Kidney (tissue), 14 donors: ENCODE measurements around the gene PARG. TPM values are rescaled to one million over a fixed set of nuclear protein-coding genes. Genes with fewer than 3 reads are reported as not detected.
A peak's percentile ranks its signal among the peaks of the same experiment; 100 is the strongest.
"Not testable (repeated sequence)": the region's sequence is repeated elsewhere in the genome, so short reads cannot be mapped to it uniquely, and the experiment has no call there.

Experiments used
- DNase-seq, 5 donors: peaks; one replicate each; pipeline ENCODE4 v3.0.0-alpha.2; 2013 to 2020
- FAIRE-seq: peaks from 2 replicates; lab custom pipeline; 2012; peaks lifted over from hg19 to GRCh38; lab: Jason Lieb, UNC
- H3K27ac ChIP-seq, 2 donors: one replicate each; pipeline ENCODE4 v1.7.0; 2013; ENCODE audit warnings: low read depth in 2 of 2, low read length in 2 of 2, inconsistent platforms in 1 of 2
- H3K27me3 ChIP-seq: one replicate; pipeline ENCODE4 v1.7.1; 2013; ENCODE audit warnings: low read length, inconsistent platforms; ENCODE audit not compliant: control insufficient read depth, insufficient read depth
- H3K36me3 ChIP-seq, 3 donors: one replicate each; pipeline versions ENCODE4 v1.7.0 to v1.7.1; 2013; ENCODE audit warnings: low read length in 3 of 3, control low read depth in 1 of 3, inconsistent platforms in 1 of 3; ENCODE audit not compliant: insufficient read depth in 3 of 3, control insufficient read depth in 2 of 3
- H3K4me1 ChIP-seq, 3 donors: one replicate each; pipeline versions ENCODE4 v1.7.0 to v1.7.1; 2013; ENCODE audit warnings: low read length in 3 of 3, inconsistent platforms in 1 of 3, low read depth in 1 of 3; ENCODE audit not compliant: control insufficient read depth in 2 of 3, insufficient read depth in 2 of 3
- H3K4me3 ChIP-seq, 3 donors: one replicate each; pipeline versions ENCODE4 v1.7.0 to v1.8.1; 2013; ENCODE audit warnings: low read length in 3 of 3, control low read depth in 1 of 3, inconsistent platforms in 1 of 3
- H3K9ac ChIP-seq, 3 donors: one replicate each; pipeline versions ENCODE4 v1.7.0 to v1.7.1; 2013; ENCODE audit warnings: low read length in 3 of 3, control low read depth in 1 of 3, inconsistent platforms in 1 of 3
- H3K9me3 ChIP-seq, 3 donors: one replicate each; pipeline versions ENCODE4 v1.7.0 to v1.7.1; 2013; ENCODE audit warnings: low read length in 3 of 3, control low read depth in 1 of 3, inconsistent platforms in 1 of 3; ENCODE audit not compliant: control insufficient read depth in 2 of 3, insufficient read depth in 1 of 3
- intact Hi-C: fragments of 100-400 bp; cut with DNase I; formaldehyde crosslinking; loops from one replicate; pipeline ENCODE4 v1.11.1; 2022
- polyA plus RNA-seq: library from polyadenylated mRNA; stranded (reverse); fragments of 350-450 nt; fragmentation: Illumina TruSeq; extraction: RNeasy Lipid Tissue Mini Kit (QIAGEN cat#74804); gene quantifications from one replicate; pipeline ENCODE4 v1.2.3, GENCODE V29; 2014; ENCODE audit warnings: low read depth, low replicate concordance; ENCODE audit not compliant: insufficient read depth
- total RNA-seq: library from RNA; stranded (reverse); fragmentation: NEBNext Ultra II Directional; extraction: Animal tissue kit (Norgen Biotek cat#: 25700); gene quantifications from one replicate; pipeline ENCODE4 v1.2.1, GENCODE V29; 2021
- TF ChIP-seq, protein P1 (sequence below): IDR thresholded peaks from 3 replicates; pipeline ENCODE4 v1.5.1; 2012; ENCODE audit warnings: mild to moderate bottlenecking, moderate library complexity, borderline replicate concordance; ENCODE audit not compliant: insufficient read depth; ENCODE audit errors: extremely low read depth
- donor health status: control.
- donor health status: control.
- donor health status: control.
- donor health status: control.
- donor health status: control.
- donor health status: DM: yes; HTN: yes; CAD: no.
- donor health status: Normal renal cell carcinoma (clear cell type).

PARG gene
- total and polyA plus RNA-seq, 2 donors from 2014 or later: 7.8 to 30.3 TPM

DNA sequence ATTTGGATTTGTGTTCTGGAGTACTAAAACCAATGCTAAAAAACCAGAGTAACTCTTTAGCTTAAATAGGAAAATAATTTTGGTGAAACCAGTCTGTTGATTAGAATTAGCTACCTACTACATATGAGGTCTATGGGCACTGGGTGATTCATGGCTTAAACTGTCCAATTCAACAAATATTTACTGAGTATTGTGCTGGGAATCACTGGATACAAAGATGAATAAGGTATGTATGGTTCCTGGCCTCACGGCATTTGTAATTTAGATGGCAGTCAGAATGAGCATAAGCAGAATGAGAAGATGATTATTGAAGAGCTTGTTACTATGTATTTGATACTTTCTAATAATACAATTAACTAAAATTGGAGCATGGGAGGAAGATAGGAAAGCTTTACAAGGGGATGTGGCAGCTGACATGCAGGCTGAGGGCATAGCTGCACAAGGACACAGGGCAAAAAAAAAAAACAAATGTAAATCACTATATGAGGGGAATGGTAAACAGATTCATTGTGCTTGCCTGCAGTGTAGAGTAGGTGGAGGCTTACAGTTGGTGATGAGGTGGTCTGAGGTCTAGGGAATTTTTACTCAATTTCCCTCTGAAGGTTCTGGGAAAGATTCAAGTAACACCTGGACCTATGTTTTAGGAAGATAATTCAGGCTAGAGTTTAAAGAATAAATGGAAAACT lies 83.0 kb downstream of the PARG start:
- FAIRE-seq, DNase-seq, H3K9ac ChIP-seq, H3K36me3 ChIP-seq, H3K9me3 ChIP-seq, H3K4me3 ChIP-seq, H3K27ac ChIP-seq, H3K27me3 ChIP-seq, H3K4me1 ChIP-seq, intact Hi-C loops: not testable (repeated sequence)

- intact Hi-C loops, FAIRE-seq, H3K27me3 ChIP-seq, H3K9me3 ChIP-seq, H3K4me1 ChIP-seq, H3K27ac ChIP-seq, H3K4me3 ChIP-seq, H3K36me3 ChIP-seq, DNase-seq, H3K9ac ChIP-seq: not testable (repeated sequence)
These were observed 92.3 kb downstream of the PARG start for GRCh38 chr10:49849520-49849919.

DNA sequence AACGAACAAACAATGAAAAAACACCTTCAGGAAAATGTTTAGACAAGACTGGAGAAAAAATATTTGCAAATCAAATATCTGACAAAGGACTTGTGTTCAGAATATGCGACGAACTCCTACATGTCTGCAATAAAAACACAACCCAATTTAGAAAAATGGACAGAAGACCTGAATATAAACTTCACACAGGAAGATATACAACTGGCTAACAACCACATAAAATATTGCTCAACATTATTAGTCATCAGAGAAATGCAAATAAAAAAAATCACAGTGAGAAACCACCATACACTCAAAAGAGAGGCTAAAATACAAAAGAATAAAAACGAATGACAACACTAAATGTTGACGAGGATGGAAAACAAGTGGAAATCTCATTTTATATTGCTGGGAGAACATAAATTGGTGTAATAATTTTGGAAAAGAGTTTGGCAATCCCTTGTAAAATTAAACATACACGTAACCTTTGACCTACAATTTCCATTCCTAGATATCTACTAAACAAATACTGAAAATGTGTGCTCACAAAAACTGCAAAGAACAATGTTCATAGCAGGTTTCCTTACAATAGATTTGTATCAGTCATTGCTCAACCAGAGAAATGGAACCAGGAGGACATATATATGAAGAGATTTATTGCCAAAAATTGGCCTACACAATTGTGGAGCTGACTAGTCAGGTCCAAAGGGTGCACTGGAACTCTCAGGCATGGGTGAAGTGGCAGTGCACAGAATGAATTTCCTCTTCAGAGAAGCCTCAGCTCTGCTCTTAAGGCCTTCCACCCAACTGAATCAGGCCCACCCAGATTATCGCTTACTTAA lies 96.8 kb downstream of the PARG start:
- DNase-seq: no peak
- Histone ChIP-seq H3K36me3 (peaks cover 0 to 3% (median 3%) of the 10 kb centered on the region in 3 donors), H3K4me3 (no peak overlapping the region), H3K27me3 (no peaks in the 10 kb centered on the region), H3K4me1 (no peaks in the 10 kb centered on the region), H3K27ac (no peak overlapping the region), H3K9me3 (no peaks in the 10 kb centered on the region), H3K9ac (no peak overlapping the region)
- intact Hi-C loops: no loop called here
- TF ChIP-seq, protein P1, sequence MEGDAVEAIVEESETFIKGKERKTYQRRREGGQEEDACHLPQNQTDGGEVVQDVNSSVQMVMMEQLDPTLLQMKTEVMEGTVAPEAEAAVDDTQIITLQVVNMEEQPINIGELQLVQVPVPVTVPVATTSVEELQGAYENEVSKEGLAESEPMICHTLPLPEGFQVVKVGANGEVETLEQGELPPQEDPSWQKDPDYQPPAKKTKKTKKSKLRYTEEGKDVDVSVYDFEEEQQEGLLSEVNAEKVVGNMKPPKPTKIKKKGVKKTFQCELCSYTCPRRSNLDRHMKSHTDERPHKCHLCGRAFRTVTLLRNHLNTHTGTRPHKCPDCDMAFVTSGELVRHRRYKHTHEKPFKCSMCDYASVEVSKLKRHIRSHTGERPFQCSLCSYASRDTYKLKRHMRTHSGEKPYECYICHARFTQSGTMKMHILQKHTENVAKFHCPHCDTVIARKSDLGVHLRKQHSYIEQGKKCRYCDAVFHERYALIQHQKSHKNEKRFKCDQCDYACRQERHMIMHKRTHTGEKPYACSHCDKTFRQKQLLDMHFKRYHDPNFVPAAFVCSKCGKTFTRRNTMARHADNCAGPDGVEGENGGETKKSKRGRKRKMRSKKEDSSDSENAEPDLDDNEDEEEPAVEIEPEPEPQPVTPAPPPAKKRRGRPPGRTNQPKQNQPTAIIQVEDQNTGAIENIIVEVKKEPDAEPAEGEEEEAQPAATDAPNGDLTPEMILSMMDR: no peak
- FAIRE-seq: no peak

DNA sequence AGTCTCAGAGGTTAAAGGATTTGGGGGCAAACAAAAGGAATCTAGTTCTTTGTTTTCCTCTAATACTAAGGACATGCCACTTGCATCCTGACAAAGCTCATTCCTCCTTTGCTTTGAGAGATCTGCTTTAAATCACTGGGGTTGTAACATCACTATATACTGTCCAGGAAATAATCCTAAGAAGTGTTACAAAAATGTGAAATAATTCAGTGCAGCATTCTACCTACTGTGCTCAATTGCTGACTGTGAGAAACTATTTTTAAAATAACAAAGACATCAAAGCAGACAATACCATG lies 99.5 kb downstream of the PARG start:
- H3K9me3 ChIP-seq, H3K9ac ChIP-seq, H3K27ac ChIP-seq, H3K4me1 ChIP-seq, H3K27me3 ChIP-seq, intact Hi-C loops, H3K36me3 ChIP-seq, DNase-seq, FAIRE-seq: not testable (repeated sequence)
- peak overlapping the region in 1 of 3 donors; percentile 40 for H3K4me3 ChIP-seq
